Stimulated activated CD4-positive, alpha-beta T cell treated with anti-CD3 and anti-CD28 coated beads, Interleukin-1b, Interleukin-23, amount 100 ng/mL, for 4 hours (primary cell): ENCODE data around the gene ALDH7A1.
"Not testable (repeated sequence)": the region's sequence is repeated elsewhere in the genome, so short reads cannot be mapped to it uniquely, and the experiment has no call there.

Experiments used
- DNase-seq, 2 donors: peaks; one replicate each; pipeline ENCODE4 v3.0.0-alpha.2; 2020; ENCODE audit warnings: low read depth in 2 of 2

ALDH7A1 gene

DNA sequence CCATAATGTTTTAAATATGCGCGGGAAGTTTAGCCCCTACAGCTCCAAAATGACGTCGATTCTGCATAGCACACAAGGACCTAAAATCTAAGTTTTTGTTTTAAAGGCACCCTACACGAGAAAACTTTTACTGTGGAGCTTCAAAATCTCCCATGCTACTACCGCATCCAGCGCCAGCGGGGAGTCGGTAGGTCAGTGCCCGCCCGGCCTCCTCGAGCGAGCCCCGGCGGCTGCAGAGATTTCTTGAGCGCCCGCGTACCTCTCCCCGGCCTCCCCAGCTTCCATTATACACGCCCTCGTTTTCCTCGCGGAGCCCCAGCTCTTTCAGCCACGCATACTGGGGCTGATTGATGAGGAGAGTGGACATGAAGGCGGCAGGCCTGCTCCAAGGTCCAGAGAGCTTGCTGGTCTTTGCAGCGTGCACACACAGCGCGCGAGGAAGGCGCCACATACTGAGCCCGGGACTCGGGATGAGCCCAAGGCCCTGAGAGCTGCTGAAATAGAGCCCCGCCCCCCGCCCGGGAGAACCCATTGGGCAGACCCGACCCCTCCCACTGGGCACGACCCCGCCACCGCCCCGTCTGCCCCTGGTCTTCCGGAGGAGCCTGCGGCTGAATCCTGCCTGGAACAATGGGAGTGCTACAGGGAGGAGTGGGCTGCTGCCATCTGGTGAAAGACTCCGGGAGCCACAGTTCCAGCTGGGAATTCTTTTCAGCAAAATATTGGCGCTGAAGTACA lies at the start of gene ALDH7A1:
ALDH7A1 (minus strand) TSS at position 472 of the 738 bp plus-strand sequence; CDS start at position 451, 21 bp downstream.
- peak; percentile 8 to 42 for DNase-seq

DNA sequence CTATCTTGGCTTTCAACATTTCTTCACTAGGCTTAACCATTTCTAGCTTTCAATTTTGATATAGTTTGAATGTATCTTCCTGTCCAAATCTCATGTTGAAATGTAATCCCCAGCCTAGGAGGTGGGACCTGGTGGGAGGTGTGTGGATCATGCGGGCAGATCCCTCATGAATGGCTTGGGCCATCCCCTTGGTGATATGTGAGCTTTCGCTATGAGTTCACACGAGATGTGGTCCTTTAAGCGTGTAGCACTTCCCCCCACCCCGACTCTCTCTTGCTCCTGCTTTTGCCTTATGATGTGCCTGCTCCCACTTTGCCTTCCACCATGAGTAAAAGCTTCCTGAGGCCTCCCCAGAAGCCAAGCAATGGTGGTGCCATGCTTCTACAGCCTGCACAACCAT lies 46.4 kb upstream of the ALDH7A1 start:
- no peak for DNase-seq

DNA sequence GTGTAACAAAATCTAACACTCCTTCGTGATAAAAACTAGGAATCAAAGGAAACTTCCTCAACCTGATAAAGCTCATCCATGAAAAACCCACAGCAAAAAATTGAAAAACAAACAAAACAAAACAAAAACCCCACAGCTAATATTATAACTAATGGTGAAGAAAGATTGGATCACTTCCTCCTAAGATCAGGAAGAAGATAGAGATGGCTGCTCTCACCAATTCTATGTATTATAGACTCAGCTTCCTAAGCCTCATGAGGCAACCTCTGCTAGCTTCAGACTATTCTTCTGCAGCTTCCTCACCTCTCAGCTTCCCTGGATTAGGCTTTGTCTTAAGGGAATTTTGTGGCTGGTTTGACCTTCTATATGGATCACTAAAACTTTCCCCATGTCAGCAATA lies 45.8 kb upstream of the ALDH7A1 start:
- no peak for DNase-seq

DNA sequence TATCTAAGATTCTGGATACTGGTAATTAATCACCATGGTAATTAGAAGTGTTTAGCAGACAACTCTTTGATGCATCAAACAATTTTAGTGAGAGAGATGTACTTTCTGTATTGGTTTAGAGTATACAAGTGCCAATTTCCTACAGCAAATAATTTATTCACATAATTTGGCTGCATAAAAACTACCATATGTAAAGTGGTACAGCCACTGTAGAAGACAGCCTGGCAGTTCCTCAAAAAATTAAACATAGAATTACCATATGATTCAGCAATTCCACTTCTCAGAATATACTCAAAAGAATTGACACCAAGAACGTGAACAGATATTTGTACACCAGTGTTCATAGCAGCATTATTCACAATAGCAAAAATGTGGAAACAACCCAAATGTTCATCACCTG lies 41.9 kb upstream of the ALDH7A1 start:
- no peak for DNase-seq

DNA sequence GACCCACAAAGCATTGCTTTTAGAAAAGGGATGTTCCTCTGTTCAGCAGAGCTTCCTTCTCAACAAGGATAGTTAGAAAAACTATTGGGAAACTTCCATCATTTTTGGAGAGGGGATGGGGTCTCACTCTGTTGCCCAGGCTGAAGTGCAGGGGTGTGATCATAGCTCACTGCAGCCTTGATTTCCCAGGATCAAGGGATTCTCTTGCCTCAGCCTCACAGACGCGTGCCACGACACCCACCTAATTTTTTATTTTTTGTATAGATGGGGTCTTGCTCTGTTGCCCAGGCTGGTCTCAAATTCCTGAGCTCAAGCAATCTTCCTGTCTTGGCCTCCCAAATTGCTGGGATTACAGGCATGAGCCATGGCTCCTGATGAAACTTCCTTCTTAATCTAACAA lies 40.6 kb upstream of the ALDH7A1 start:
- DNase-seq = no peak

DNA sequence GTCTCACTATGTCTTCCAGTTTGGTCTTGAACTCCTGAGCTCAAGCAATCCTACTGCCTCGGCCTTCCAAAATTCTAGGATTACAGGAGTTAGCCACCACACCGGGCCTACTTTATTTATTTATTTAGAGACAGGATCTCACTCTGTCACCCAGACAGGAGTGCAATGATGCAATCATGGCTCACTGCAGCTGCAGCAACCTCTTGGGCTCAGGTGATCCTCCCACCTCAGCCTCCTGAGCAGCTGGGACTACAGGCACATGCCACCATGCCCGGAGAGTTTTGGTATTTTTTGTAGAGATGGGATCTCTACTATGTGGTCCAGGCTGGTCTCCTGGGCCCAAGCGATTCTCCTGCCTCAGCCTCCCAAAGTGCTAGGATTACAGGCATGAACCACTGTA lies 38.5 kb upstream of the ALDH7A1 start:
- no peak for DNase-seq

DNA sequence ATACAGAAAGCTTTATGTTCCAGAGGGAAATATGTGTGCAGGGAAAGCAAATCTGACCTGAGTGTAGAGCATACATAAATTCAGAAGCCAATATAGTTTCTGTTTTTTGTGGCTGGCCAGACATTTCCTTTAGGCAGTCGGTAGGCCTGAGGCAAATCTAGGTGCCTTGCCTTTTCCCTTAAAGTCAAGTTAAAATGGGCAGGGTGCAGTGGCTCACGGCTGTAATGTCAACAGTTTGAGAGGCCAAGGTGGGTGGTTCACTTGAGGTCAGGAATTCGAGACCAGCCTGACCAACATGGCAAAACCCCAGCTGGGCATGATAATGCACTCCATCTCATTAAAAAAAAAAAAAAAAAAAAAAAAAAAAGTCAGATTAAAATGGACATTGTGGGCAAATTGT lies 36.9 kb upstream of the ALDH7A1 start:
- DNase-seq = no peak

DNA sequence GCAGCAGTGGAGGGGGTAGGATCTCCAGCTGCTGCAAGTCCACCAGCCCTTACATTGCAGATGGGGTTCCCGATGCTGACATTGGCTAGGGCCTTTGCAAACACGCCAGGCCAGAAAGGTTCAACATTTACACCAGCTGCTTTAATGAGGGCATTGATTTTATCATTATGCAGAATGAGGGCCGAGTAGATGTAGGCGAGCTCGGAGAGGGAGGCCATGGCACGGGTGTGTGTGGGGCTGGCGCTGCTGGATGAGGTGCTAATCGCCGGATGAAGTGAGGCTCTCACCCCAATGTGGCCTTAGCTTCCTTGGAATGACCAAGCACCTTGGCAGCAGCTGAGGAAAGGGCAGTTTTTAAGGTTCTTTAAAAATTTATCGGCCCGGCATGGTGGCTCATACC lies 33.1 kb upstream of the ALDH7A1 start:
- DNase-seq = no peak

DNA sequence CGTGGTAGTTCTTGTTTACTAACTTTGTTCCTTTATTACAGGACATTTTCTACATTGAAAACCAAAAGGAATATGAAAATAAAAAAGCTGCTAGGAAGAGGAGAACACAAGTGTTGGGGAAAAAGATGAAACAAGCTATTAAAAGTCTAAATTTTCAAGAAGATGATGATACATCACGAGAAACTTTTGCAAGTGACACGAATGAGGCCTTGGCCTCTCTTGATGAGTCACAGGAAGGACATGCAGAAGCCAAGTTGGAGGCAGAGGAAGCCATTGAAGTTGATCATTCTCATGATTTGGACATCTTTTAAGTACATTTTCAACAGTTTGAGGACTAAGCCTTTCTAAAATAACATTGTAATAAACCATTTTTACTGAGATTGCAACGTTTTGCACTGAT lies 29.5 kb upstream of the ALDH7A1 start:
- DNase-seq = no peak

DNA sequence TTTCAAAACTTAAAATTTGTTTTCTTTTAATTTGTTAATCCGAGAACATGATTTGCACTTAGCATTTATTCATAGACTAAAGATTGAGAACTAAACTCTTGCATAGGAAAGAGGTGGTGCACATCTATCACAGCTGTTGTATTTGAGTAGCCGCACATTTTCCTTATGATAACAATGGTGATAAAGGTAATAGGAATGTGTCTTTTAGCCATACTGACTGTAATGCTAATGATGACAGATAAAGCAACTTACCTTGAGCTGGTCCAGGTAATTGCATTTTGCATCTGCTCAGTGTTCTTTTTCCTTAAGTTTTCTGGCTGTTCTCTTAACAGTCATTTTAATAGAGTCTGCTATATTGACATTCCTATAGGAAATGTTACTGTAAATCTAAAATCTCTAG lies 24.8 kb upstream of the ALDH7A1 start:
- no peak for DNase-seq

DNA sequence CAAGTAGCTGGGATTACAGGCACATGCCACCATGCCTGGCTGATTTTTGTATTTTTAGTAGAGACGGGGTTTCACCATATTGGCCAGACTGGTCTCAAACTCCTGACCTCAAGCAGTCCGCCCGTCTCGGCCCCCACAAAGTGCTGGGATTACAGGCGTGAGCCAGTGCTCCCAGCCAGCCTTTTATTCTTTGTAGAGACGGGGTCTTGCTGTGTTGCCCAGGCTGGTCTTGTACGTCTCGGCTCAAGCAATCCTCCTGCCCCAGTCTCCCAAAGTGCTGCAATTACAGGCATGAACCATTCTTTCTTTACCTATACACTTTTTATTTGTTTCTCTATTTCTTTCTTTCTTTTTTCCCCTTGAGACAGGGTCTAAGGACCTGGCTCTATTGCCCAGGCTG lies 22.6 kb upstream of the ALDH7A1 start:
- not testable (repeated sequence) for DNase-seq

DNA sequence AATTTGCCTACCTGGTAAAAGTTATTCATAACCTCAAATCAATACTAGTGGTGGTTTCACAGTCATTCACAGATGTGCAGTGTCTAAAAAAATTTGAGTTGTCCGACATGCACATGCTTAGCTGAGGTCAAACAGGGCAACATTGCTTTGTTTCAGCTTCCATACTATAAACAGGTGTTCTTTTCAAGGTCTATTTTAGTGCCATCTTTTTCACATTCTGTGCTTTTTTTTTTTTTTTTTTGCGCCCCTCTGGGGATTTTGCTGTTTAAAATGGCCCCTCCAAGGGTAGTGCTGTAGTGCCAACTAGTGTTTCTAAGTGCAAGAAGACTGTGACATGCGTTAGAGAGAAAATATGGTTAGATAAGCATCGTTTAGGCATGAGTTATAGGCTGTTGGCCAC lies 20.3 kb upstream of the ALDH7A1 start:
- DNase-seq = no peak

DNA sequence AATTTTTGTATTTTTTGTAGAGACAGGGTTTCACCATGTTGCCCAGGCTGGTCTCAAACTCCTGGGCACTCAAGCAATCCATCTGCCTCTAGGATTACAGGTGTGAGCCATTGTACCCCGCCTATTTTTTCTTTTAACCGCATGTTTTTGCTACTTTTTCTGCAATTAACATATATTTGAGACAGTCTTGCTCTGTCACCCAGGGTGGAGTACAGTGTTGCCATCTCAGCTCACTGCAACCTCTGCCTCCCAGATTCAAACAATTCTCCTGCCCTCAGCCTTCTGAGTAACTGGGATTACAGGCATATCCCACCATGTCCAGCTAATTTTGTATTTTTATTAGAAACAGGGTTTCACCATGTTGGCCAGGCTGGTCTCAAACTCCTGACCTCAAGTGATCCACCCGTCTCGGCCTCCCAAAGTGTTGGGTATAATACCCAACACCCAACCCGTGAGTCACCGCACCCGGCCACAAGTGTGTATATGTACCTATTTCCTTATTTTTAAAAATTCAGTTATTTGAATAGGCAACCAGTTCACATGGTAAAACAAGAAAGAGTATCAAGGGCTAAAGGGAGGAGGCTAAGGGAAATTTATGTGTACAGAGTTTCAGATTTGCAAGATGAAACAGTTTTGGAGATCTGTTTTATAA lies 19.0 kb upstream of the ALDH7A1 start:
- DNase-seq = no peak

DNA sequence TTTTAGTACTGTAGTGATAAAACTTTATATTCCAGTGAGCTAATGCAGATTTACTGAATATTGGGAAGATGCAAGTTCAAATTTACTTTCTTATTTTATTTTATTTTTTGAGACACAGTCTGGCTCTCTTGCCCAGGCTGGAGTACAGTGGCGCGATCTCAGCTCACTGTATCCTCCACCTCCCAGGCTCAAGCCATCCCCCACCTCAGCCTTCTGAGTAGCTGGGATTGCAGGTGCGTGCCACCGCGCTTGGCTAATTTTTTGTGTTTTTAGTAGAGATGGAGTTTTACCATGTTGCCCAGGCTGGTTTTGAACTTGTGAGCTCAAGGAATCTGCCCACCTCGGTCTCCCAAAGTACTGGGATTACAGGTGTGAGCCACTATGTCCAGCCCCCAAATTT lies 15.6 kb upstream of the ALDH7A1 start:
- no peak for DNase-seq

DNA sequence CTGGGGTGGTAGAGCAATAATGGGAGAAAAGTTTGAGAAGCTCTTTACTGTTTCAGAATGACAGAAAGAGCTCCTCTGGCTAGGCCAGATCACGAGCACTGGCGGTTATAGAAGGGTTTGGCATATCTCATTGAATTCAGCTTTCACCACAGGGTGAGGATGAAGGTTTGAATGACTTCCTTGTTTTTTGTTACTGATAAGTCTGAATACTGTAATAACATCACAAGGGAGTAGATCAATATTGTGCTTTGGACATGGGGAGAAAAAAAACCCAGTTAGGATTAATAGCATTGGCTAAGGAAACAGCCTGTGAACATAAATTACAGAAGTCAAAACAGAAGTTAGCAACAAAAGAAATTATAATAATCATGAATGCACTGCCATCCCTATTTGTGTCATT lies 15.1 kb upstream of the ALDH7A1 start:
- no peak for DNase-seq

DNA sequence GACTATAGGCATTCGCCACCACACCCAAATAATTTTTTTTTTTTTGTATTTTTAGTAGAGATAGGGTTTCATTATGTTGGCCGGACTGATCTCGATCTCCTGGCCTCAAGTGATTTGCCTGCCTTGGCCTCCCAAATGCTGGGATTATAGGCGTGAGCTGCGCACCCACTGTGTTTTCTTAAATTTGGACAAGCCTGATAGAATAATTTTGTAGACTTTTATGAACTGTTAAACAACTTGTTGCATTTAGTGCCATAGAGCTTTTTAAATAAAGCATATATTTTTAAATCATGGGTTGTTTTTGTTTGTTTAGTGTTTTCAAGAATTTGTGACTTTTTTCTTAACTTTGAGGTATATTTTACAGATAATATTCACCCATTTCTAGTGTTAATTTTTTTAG lies 10.5 kb upstream of the ALDH7A1 start:
- DNase-seq = no peak

DNA sequence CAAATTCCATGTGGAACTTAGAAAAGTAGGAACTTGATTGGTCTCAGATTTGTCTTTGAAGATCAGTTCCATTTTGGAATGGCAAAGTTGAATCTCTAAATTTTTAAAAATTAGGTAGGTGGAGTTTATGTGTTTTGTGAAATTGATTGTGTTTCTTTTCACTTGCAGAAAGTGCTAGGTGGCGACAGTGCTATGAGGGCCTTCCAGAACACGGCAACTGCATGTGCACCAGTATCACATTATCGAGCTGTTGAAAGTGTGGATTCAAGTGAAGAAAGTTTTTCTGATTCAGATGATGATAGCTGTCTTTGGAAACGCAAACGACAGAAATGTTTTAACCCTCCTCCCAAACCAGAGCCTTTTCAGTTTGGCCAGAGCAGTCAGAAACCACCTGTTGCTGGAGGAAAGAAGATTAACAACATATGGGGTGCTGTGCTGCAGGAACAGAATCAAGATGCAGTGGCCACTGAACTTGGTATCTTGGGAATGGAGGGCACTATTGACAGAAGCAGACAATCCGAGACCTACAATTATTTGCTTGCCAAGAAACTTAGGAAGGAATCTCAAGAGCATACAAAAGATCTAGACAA lies 8.5 kb upstream of the ALDH7A1 start:
- no peak for DNase-seq

DNA sequence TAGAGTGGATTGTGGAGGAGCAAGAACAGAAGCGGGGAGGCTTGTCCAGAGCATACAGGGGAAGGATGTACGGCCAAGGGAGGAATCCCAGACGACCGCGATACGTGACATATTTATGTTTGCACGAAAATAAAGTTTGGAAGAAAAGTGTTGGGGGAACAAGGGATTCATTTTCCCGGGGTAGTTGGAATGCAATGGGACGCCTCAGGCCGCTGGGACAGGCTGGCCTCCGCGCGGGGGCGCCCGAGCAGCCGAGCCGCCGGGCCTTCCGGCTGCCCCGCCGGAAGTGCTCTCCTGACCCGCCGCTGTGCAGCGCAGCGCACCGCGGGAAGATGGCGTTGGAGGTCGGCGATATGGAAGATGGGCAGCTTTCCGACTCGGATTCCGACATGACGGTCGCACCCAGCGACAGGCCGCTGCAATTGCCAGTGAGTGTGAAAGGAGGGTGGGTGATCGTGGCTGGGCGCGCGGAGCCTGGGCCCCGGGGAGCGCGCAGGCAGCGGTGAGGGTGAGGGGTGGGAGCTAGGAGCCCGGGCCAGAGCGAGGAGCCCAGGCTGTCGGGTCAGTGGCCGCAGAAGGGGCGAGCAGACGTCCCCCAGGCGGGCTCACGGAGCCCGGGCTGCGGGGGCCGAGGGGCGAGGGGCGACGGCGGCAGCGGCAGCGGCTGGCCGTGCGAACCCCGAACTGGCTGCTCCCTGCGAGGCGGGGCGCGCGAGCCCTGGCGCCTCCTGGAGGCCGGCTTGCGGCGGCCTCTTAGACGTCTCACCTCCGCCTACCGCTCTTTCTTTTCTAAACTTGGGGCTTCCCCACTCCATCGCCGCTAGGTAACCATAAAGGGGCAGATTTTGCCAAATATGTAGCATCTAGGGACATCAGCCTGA lies 5.9 kb upstream of the ALDH7A1 start, which contains the start of gene PHAX:
PHAX (plus strand) TSS at position 317 of the 881 bp plus-strand sequence; CDS start at position 333, 16 bp downstream.
- peak; percentile 51 to 70 for DNase-seq

DNA sequence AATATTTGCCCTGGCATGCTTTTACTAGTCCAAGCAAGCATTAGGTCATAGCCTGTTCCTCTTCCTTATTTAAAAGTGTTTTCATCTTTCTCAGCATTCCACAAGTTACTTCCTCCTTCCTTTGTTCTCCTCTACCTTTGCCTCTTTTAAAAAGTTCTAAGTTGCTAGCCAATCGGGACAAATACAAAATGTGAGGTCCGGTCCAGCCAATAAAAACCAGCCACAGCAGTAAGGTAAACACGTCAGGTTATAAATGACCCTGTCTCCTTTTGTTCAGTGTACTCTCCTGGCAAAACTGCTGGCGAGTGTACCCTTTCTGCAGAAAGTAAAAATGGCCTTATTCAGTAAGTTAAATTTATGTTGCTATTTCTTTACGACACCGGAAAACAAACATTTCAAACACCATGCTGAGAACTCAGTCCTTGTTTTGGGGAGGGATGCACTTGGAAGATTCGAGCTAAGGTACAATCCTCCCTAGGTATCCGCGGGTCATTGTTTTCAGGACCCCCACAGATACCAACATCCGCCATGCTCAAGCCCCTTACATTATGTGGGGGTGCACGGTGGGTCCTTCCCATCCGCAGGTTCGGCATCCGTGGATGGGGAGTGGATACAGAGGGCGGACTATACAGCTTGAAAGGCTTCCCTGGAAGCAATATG lies 5.1 kb upstream of the ALDH7A1 start:
- DNase-seq = not testable (repeated sequence)

DNA sequence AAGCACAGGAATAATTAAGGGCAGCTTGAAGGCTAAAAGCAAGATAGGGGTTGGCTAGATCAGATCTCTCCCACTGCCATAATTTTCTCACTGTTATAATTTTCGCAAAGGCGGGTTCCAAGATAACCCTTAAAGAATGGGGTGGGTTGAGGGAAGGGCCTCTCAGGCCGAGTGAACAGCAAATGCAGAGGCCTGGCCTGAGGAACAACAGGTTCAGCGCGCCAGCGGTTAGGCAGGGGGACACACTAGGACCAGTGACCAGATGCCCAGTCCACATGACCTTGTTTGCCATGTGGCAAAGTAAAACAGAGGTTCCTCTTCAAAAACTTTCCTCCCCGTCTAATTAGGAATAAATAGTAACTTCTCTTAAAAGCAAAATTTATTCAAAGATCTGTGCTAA lies 4.5 kb upstream of the ALDH7A1 start:
- no peak for DNase-seq

DNA sequence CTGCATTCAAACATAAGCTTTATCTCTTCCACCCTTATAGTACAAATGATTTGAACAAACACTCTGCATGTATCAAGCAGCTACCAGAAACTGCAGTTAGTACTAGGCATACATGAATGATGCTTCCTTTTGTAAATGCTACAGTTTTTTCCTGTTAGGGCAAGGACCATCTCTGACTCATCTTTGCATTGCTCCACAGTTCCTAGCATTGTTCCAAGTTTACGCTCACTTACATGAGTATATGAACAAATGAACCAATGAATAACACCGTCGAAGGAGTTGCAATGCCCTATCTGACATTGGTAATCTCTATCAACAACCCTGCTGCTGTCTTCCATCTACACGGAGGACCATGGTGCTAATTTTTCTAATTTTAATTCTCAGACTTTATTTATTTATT lies 2.1 kb upstream of the ALDH7A1 start:
- no peak for DNase-seq
